Measurements from ENCODE around the gene HOXD3. TPM values are rescaled to one million over a fixed set of nuclear protein-coding genes. Genes with fewer than 3 reads are reported as not detected.

Gene HOXD3
- total and polyA plus RNA-seq, 2 of the 8 experiments (the other 6 are each of a cell fraction or from before 2014, with no cell fraction given): not detected

GRCh38 chr2:176147800-176148496 lies 9.2 kb upstream of the HOXD3 start:
- H2BK120ac ChIP-seq (replicated peaks; ENCODE audit: low read depth, low read length): no peak overlapping the region
- H2BK15ac ChIP-seq (ENCODE audit: low read length): no peak overlapping the region
- peaks cover 0 to 10% (median 2%) of the 10 kb centered on the region in 4 experiments; a peak in 4 of 7 replicates for H3K4me1 ChIP-seq (replicated peaks in 1 of 4; ENCODE audit: control insufficient read depth in 3 of 4, insufficient read depth in 4 of 4, low read length in 3 of 4)
- peak overlapping the region; percentile 10 to 29; a peak in 3 of 4 replicates for H3K4me2 ChIP-seq (ENCODE audit: insufficient read depth in 1 of 2, low read depth in 2 of 2, low read length in 2 of 2)
- H3K79me1 ChIP-seq (ENCODE audit: low read depth, low read length): no peaks in the 10 kb centered on the region
- H3K9me3 ChIP-seq (ENCODE audit: insufficient read depth in 2 of 2, low read depth in 1 of 2, low read length in 1 of 2): no peaks in the 10 kb centered on the region; a peak in 1 of 4 replicates
- ChIA-PET CTCF (ENCODE audit: partially characterized antibody) (interaction anchor here (1.0 to 9.2 kb wide), 6 partner anchors 8 to 491 kb away, joined by 3 to 119 read pairs (median 4); no protein-coding TSS in a partner anchor), POLR2A (ENCODE audit: partially characterized antibody) (no interaction called here)
- no peak overlapping the region for H3K27ac ChIP-seq (ENCODE audit: low read depth, low read length)
- no peak overlapping the region for H4K5ac ChIP-seq (ENCODE audit: insufficient read length, low read depth, low read length)
- WGBS, 2 experiments (ENCODE audit: extremely low coverage in 1 of 2, insufficient coverage in 1 of 2, insufficient read length in 1 of 2, insufficient replicate concordance in 2 of 2, low coverage in 1 of 2, low lambda C conversion rate in 2 of 2, missing lambda C conversion rate in 1 of 2): 10% methylated on average over 29 of the region's 31 CpGs; no CpG with 5 or more reads in 1 of the 2 experiments
- H3K36me3 ChIP-seq (ENCODE audit: control insufficient read depth in 2 of 4, insufficient read depth in 4 of 4, low read length in 3 of 4): peaks cover 0 to 11% (median 0%) of the 10 kb centered on the region in 4 experiments; a peak in 1 of 8 replicates
- no peak overlapping the region for H2BK5ac ChIP-seq (ENCODE audit: low read depth, low read length)
- H3K56ac ChIP-seq (replicated peaks; ENCODE audit: insufficient read length, low read depth, low read length): no peak overlapping the region
- peaks cover 95 to 100% (median 99%) of the 10 kb centered on the region in 4 experiments for H3K27me3 ChIP-seq (replicated peaks in 1 of 4; ENCODE audit: control insufficient read depth in 3 of 4, extremely low read depth in 1 of 4, insufficient read depth in 3 of 4, low read length in 3 of 4)
- no peak overlapping the region for H3K14ac ChIP-seq (ENCODE audit: insufficient read length)
- H4K20me1 ChIP-seq (replicated peaks in 1 of 2; ENCODE audit: control insufficient read depth in 1 of 2, insufficient read depth in 2 of 2, low read length in 2 of 2): peaks cover 15 to 30% of the 10 kb centered on the region in 2 experiments
- H3K18ac ChIP-seq (ENCODE audit: extremely low read depth, low read length): no peak overlapping the region
- no peak overlapping the region for H3K4ac ChIP-seq (replicated peaks; ENCODE audit: insufficient read length, low read depth, low read length)
- no peak overlapping the region for H3K9ac ChIP-seq (replicated peaks in 1 of 4; ENCODE audit: extremely low read depth in 1 of 4, low read depth in 3 of 4, low read length in 3 of 4)
- no peak overlapping the region for H3K4me3 ChIP-seq (ENCODE audit: extremely low read depth in 1 of 4, insufficient read depth in 2 of 4, low read depth in 3 of 4, low read length in 4 of 4)
- no peak overlapping the region for H4K91ac ChIP-seq (replicated peaks; ENCODE audit: insufficient read length, low read length)
- no peak overlapping the region; the same call in 1 of the 2 replicates for H2AK5ac ChIP-seq (ENCODE audit: low read depth, low read length)
- H2AFZ ChIP-seq (ENCODE audit: low read length): no peak overlapping the region
- H4K8ac ChIP-seq (ENCODE audit: extremely low read depth, insufficient read depth, low read length): no peak overlapping the region; the same call in 1 of the 2 replicates
- no peak overlapping the region; the same call in 1 of the 2 replicates for H2BK12ac ChIP-seq (ENCODE audit: low read depth, low read length)
- FAIRE-seq (no peak), DNase-seq (ENCODE audit: low read depth in 1 of 2, low spot score in 2 of 2) (peak in 1 of 2 experiments; percentile 54)
- peaks cover 2% of the 10 kb centered on the region; the same call in 1 of the 2 replicates for H3K23me2 ChIP-seq (ENCODE audit: low read depth, low read length)
- TF ChIP-seq SUZ12 (IDR thresholded peaks at IDR 0.05; ENCODE audit: low read length): peak; percentile 80
- TF ChIP-seq CBX8 (IDR thresholded peaks at IDR 0.05; ENCODE audit: borderline replicate concordance, low read depth, low read length): no peak
- no peak for TF ChIP-seq EGR1 (IDR thresholded peaks at IDR 0.05; ENCODE audit: borderline replicate concordance, low read depth, low read length)
- peak; percentile 83 for TF ChIP-seq EZH2 (IDR thresholded peaks at IDR 0.05; ENCODE audit: low read depth, low read length, severe bottlenecking)
- no peak overlapping the region for H2BK20ac ChIP-seq (ENCODE audit: low read length)
- no peak overlapping the region for H3K23ac ChIP-seq (ENCODE audit: insufficient read length)
- no peaks in the 10 kb centered on the region for H3K79me2 ChIP-seq (ENCODE audit: control insufficient read depth in 1 of 2, insufficient read depth in 2 of 2, low read length in 2 of 2)
